ENCODE measurements around the gene DAND5. TPM values are rescaled to one million over a fixed set of nuclear protein-coding genes. Genes with fewer than 3 reads are reported as not detected.

The DAND5 gene
- total and polyA plus RNA-seq, 9 of the 15 experiments (the other 6 are each of a cell fraction or from before 2014, with no cell fraction given), result 0.22 to 0.83 (median 0.60) TPM

GRCh38 chr19:12959481-12959880 lies 9.9 kb upstream of the DAND5 start:
- DNase-seq (ENCODE audit: extremely low read depth in 1 of 4, low spot score in 3 of 4), result no peak
- no peak for ATAC-seq
- no peaks in the 10 kb centered on the region; the same call in 1 of the 2 replicates for H4K20me1 ChIP-seq (replicated peaks; ENCODE audit: control insufficient read depth, insufficient read depth, low read length)
- H3K27me3 ChIP-seq (ENCODE audit: control insufficient read depth in 2 of 2, insufficient read depth in 2 of 2, low read length in 2 of 2), result no peaks in the 10 kb centered on the region
- H3K4me3 ChIP-seq, result no peak overlapping the region
- POLR2A ChIA-PET, result no interaction called here
- FAIRE-seq, result no peak
- peak; percentile 14; the same call in 1 of the 2 replicates for TF ChIP-seq CEBPG (CRISPR knock-in tag; IDR thresholded peaks at IDR 0.05)
- no peak for TF ChIP-seq CEBPG (tag; conservative IDR thresholded peaks at IDR 0.05 in 1 of 2, IDR thresholded peaks at IDR 0.05 in 1 of 2)
- 0 out of 2 replicates have a peak, but pooled peaks have one; percentile 6 for TF ChIP-seq CEBPB (tag; IDR thresholded peaks at IDR 0.05)
- no peak for TF ChIP-seq HMG20B (CRISPR knock-in tag; IDR thresholded peaks at IDR 0.05)
- TF ChIP-seq KLF1 (tag; IDR thresholded peaks at IDR 0.05), result no peak
- no peak for TF ChIP-seq TEAD4 (IDR thresholded peaks at IDR 0.05; ENCODE audit: low read length)
- no peak for TF ChIP-seq TEAD4 (CRISPR knock-in tag; IDR thresholded peaks at IDR 0.05; ENCODE audit: borderline replicate concordance)
- TF ChIP-seq, protein P1, sequence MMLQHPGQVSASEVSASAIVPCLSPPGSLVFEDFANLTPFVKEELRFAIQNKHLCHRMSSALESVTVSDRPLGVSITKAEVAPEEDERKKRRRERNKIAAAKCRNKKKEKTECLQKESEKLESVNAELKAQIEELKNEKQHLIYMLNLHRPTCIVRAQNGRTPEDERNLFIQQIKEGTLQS (IDR thresholded peaks at IDR 0.05), result peak; percentile 46; the same call in 1 of the 2 replicates
- TF ChIP-seq, protein P1 (CRISPR knock-in tag; conservative IDR thresholded peaks at IDR 0.05), result no peak
- no peak for TF ChIP-seq CHD2 (IDR thresholded peaks at IDR 0.05; ENCODE audit: low read depth, low read length)
- no peak for TF ChIP-seq HMG20A (CRISPR knock-in tag; conservative IDR thresholded peaks at IDR 0.05)
- TF ChIP-seq ZSCAN29 (IDR thresholded peaks at IDR 0.05), result no peak
- no peak for TF ChIP-seq MAZ (CRISPR knock-in tag; conservative IDR thresholded peaks at IDR 0.05 in 1 of 2, IDR thresholded peaks at IDR 0.05 in 1 of 2)
- TF ChIP-seq CTBP1 (IDR thresholded peaks at IDR 0.05; ENCODE audit: borderline replicate concordance), result no peak
- TF ChIP-seq, protein P2, sequence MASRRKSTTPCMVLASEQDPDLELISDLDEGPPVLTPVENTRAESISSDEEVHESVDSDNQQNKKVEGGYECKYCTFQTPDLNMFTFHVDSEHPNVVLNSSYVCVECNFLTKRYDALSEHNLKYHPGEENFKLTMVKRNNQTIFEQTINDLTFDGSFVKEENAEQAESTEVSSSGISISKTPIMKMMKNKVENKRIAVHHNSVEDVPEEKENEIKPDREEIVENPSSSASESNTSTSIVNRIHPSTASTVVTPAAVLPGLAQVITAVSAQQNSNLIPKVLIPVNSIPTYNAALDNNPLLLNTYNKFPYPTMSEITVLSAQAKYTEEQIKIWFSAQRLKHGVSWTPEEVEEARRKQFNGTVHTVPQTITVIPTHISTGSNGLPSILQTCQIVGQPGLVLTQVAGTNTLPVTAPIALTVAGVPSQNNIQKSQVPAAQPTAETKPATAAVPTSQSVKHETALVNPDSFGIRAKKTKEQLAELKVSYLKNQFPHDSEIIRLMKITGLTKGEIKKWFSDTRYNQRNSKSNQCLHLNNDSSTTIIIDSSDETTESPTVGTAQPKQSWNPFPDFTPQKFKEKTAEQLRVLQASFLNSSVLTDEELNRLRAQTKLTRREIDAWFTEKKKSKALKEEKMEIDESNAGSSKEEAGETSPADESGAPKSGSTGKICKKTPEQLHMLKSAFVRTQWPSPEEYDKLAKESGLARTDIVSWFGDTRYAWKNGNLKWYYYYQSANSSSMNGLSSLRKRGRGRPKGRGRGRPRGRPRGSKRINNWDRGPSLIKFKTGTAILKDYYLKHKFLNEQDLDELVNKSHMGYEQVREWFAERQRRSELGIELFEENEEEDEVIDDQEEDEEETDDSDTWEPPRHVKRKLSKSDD (conservative IDR thresholded peaks at IDR 0.05; ENCODE audit: low read length), result no peak
- no peak for TF ChIP-seq KDM2B (CRISPR knock-in tag; IDR thresholded peaks at IDR 0.05)
- TF ChIP-seq, protein P3, sequence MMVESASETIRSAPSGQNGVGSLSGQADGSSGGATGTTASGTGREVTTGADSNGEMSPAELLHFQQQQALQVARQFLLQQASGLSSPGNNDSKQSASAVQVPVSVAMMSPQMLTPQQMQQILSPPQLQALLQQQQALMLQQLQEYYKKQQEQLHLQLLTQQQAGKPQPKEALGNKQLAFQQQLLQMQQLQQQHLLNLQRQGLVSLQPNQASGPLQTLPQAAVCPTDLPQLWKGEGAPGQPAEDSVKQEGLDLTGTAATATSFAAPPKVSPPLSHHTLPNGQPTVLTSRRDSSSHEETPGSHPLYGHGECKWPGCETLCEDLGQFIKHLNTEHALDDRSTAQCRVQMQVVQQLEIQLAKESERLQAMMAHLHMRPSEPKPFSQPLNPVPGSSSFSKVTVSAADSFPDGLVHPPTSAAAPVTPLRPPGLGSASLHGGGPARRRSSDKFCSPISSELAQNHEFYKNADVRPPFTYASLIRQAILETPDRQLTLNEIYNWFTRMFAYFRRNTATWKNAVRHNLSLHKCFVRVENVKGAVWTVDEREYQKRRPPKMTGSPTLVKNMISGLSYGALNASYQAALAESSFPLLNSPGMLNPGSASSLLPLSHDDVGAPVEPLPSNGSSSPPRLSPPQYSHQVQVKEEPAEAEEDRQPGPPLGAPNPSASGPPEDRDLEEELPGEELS (CRISPR knock-in tag; IDR thresholded peaks at IDR 0.05; ENCODE audit: borderline replicate concordance), result no peak
- TF ChIP-seq POLR2AphosphoS2 (IDR thresholded peaks at IDR 0.05; ENCODE audit: low read length), result no peak
- no peak overlapping the region for H2AFZ ChIP-seq (ENCODE audit: low read depth, low read length)
- no TSS peak for BruUV-seq (replicated peaks)
- intact Hi-C loops (cut with micrococcal nuclease), result no loop called here
- peaks cover 0 to 20% of the 10 kb centered on the region in 2 experiments; a peak in 3 of 5 replicates for H3K4me1 ChIP-seq (replicated peaks in 1 of 2; ENCODE audit: control insufficient read depth in 2 of 2, insufficient read depth in 2 of 2, low read length in 2 of 2)
- CTCF ChIA-PET (ENCODE audit: low intra/inter-chr PET ratio), result no interaction called here
- H3K9me3 ChIP-seq (replicated peaks; ENCODE audit: control insufficient read depth, insufficient read depth, low read depth, low read length), result no peaks in the 10 kb centered on the region
- in situ Hi-C loops (cut with MboI), result no loop called here
- peaks cover 34% of the 10 kb centered on the region for H3K79me2 ChIP-seq (ENCODE audit: control insufficient read depth, insufficient read depth, low read length)
- H3K4me2 ChIP-seq (ENCODE audit: insufficient read depth, low read length), result no peak overlapping the region
- WGBS (ENCODE audit: insufficient coverage, low coverage, missing lambda C conversion rate), result 65% methylated on average over 6 of the region's 6 CpGs
- H3K9me1 ChIP-seq (ENCODE audit: control insufficient read depth, insufficient read depth, low read length), result no peaks in the 10 kb centered on the region
- peaks cover 13% of the 10 kb centered on the region; the same call in 2 of the 3 replicates for H3K36me3 ChIP-seq (ENCODE audit: control insufficient read depth, insufficient read depth, low read length)
- no peak overlapping the region for H3K9ac ChIP-seq (ENCODE audit: insufficient read depth in 1 of 2, low read depth in 2 of 2, low read length in 2 of 2)
- no peak overlapping the region for H3K27ac ChIP-seq (ENCODE audit: extremely low read depth, low read depth, low read length)

Data from K562 (cell line).